ENCODE data around the gene NRXN3. TPM values are rescaled to one million over a fixed set of nuclear protein-coding genes. Genes with fewer than 3 reads are reported as not detected.

The NRXN3 gene
- total and polyA plus RNA-seq, 4 donors, result 0.07 to 1.2 (median 0.23) TPM

GRCh38 chr14:78673845-78674244 is 503.7 kb downstream of the NRXN3 start:
- 71% methylated on average over 3 of the region's 3 CpGs for WGBS

More at GRCh38 chr14:78673845-78674244, 503.7 kb downstream of the NRXN3 start:
- DNase-seq (ENCODE audit: low spot score), result no peak
- H3K36me3 ChIP-seq (ENCODE audit: control insufficient read depth in 4 of 4, insufficient read depth in 3 of 4, low read depth in 1 of 4, low read length in 3 of 4), result no peaks in the 10 kb centered on the region
- peaks cover 0 to 1% (median 0%) of the 10 kb centered on the region in 4 donors for H3K9me3 ChIP-seq (ENCODE audit: control insufficient read depth in 4 of 4, low read length in 3 of 4)
- no peak overlapping the region for H3K9ac ChIP-seq (ENCODE audit: low read depth in 1 of 2, low read length in 2 of 2)
- H3K27me3 ChIP-seq (ENCODE audit: control insufficient read depth in 4 of 4, insufficient read depth in 4 of 4, low read length in 3 of 4), result no peaks in the 10 kb centered on the region
- TF ChIP-seq MAX (IDR thresholded peaks at IDR 0.05) (no peak), NR2F2 (IDR thresholded peaks at IDR 0.05) (no peak), RXRA (IDR thresholded peaks at IDR 0.05) (no peak), EGR1 (IDR thresholded peaks at IDR 0.05; ENCODE audit: low read depth in 2 of 2) (no peak), GABPA (IDR thresholded peaks at IDR 0.05 in 1 of 2, conservative IDR thresholded peaks at IDR 0.05 in 1 of 2) (no peak), FOXA1 (IDR thresholded peaks at IDR 0.05) (no peak), HNF4G (IDR thresholded peaks at IDR 0.05) (no peak), HNF4A (conservative IDR thresholded peaks at IDR 0.05) (no peak), YY1 (IDR thresholded peaks at IDR 0.05) (no peak), RAD21 (IDR thresholded peaks at IDR 0.05) (no peak), TAF1 (conservative IDR thresholded peaks at IDR 0.05) (no peak), JUND (IDR thresholded peaks at IDR 0.05) (no peak), CTCF (IDR thresholded peaks at IDR 0.05; ENCODE audit: low read depth, low read length, missing input control) (no peak)
- TF ChIP-seq, protein P1, sequence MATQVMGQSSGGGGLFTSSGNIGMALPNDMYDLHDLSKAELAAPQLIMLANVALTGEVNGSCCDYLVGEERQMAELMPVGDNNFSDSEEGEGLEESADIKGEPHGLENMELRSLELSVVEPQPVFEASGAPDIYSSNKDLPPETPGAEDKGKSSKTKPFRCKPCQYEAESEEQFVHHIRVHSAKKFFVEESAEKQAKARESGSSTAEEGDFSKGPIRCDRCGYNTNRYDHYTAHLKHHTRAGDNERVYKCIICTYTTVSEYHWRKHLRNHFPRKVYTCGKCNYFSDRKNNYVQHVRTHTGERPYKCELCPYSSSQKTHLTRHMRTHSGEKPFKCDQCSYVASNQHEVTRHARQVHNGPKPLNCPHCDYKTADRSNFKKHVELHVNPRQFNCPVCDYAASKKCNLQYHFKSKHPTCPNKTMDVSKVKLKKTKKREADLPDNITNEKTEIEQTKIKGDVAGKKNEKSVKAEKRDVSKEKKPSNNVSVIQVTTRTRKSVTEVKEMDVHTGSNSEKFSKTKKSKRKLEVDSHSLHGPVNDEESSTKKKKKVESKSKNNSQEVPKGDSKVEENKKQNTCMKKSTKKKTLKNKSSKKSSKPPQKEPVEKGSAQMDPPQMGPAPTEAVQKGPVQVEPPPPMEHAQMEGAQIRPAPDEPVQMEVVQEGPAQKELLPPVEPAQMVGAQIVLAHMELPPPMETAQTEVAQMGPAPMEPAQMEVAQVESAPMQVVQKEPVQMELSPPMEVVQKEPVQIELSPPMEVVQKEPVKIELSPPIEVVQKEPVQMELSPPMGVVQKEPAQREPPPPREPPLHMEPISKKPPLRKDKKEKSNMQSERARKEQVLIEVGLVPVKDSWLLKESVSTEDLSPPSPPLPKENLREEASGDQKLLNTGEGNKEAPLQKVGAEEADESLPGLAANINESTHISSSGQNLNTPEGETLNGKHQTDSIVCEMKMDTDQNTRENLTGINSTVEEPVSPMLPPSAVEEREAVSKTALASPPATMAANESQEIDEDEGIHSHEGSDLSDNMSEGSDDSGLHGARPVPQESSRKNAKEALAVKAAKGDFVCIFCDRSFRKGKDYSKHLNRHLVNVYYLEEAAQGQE (IDR thresholded peaks at IDR 0.05), result no peak
- TF ChIP-seq, protein P2, sequence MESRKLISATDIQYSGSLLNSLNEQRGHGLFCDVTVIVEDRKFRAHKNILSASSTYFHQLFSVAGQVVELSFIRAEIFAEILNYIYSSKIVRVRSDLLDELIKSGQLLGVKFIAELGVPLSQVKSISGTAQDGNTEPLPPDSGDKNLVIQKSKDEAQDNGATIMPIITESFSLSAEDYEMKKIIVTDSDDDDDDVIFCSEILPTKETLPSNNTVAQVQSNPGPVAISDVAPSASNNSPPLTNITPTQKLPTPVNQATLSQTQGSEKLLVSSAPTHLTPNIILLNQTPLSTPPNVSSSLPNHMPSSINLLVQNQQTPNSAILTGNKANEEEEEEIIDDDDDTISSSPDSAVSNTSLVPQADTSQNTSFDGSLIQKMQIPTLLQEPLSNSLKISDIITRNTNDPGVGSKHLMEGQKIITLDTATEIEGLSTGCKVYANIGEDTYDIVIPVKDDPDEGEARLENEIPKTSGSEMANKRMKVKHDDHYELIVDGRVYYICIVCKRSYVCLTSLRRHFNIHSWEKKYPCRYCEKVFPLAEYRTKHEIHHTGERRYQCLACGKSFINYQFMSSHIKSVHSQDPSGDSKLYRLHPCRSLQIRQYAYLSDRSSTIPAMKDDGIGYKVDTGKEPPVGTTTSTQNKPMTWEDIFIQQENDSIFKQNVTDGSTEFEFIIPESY (IDR thresholded peaks at IDR 0.05), result no peak
- no peak overlapping the region for H3K4me3 ChIP-seq (ENCODE audit: low read depth in 1 of 3, low read length in 3 of 3)
- H3K4me1 ChIP-seq (ENCODE audit: control insufficient read depth in 4 of 4, insufficient read depth in 4 of 4, low read length in 3 of 4), result no peaks in the 10 kb centered on the region
- no peak overlapping the region for H3K27ac ChIP-seq (ENCODE audit: low read depth in 1 of 2, low read length in 2 of 2)
